ENCODE measurements around the gene RASGRF1.
A peak's percentile ranks its signal among the peaks of the same experiment; 100 is the strongest.

Gene RASGRF1

GRCh38 chr15:78960308-78960707 is 130.3 kb downstream of the RASGRF1 start:
- H3K27me3 ChIP-seq (replicated peaks; ENCODE audit: control insufficient read depth, insufficient read depth, low read length), result peaks cover 12% of the 10 kb centered on the region
- H3K4me3 ChIP-seq (ENCODE audit: low read length), result no peak overlapping the region
- H3K36me3 ChIP-seq (ENCODE audit: control insufficient read depth, insufficient read depth, low read length, severe bottlenecking), result no peaks in the 10 kb centered on the region
- H3K4me1 ChIP-seq (ENCODE audit: control insufficient read depth, insufficient read depth, low read length), result no peaks in the 10 kb centered on the region
- no peak overlapping the region for H3K9ac ChIP-seq (ENCODE audit: low read length)
- DNase-seq (ENCODE audit: low read depth), result no peak
- H3K9me3 ChIP-seq (ENCODE audit: control insufficient read depth, low read length), result peaks cover 7% of the 10 kb centered on the region

GRCh38 chr15:78959360-78959759 is 131.2 kb downstream of the RASGRF1 start:
- no peak for DNase-seq (ENCODE audit: low read depth)
- Histone ChIP-seq H3K4me1 (ENCODE audit: control insufficient read depth, insufficient read depth, low read length) (no peaks in the 10 kb centered on the region), H3K27me3 (replicated peaks; ENCODE audit: control insufficient read depth, insufficient read depth, low read length) (peaks cover 12% of the 10 kb centered on the region), H3K9me3 (ENCODE audit: control insufficient read depth, low read length) (peaks cover 7% of the 10 kb centered on the region), H3K9ac (ENCODE audit: low read length) (no peak overlapping the region), H3K4me3 (ENCODE audit: low read length) (no peak overlapping the region), H3K36me3 (ENCODE audit: control insufficient read depth, insufficient read depth, low read length, severe bottlenecking) (no peaks in the 10 kb centered on the region)

GRCh38 chr15:78957416-78958093 is 133.0 kb downstream of the RASGRF1 start:
- DNase-seq (ENCODE audit: low read depth), result no peak
- no peak overlapping the region for H3K4me3 ChIP-seq (ENCODE audit: low read length)
- peaks cover 7% of the 10 kb centered on the region for H3K9me3 ChIP-seq (ENCODE audit: control insufficient read depth, low read length)
- no peaks in the 10 kb centered on the region for H3K4me1 ChIP-seq (ENCODE audit: control insufficient read depth, insufficient read depth, low read length)
- H3K27me3 ChIP-seq (replicated peaks; ENCODE audit: control insufficient read depth, insufficient read depth, low read length), result peaks cover 12% of the 10 kb centered on the region
- no peak overlapping the region for H3K9ac ChIP-seq (ENCODE audit: low read length)
- H3K36me3 ChIP-seq (ENCODE audit: control insufficient read depth, insufficient read depth, low read length, severe bottlenecking), result no peaks in the 10 kb centered on the region

- H3K36me3 ChIP-seq (ENCODE audit: control insufficient read depth, insufficient read depth, low read length, severe bottlenecking), result no peaks in the 10 kb centered on the region
- no peak overlapping the region for H3K4me3 ChIP-seq (ENCODE audit: low read length)
- H3K9me3 ChIP-seq (ENCODE audit: control insufficient read depth, low read length), result peaks cover 7% of the 10 kb centered on the region
- peaks cover 12% of the 10 kb centered on the region for H3K27me3 ChIP-seq (replicated peaks; ENCODE audit: control insufficient read depth, insufficient read depth, low read length)
- DNase-seq (ENCODE audit: low read depth), result no peak
- peaks cover under 1% of the 10 kb centered on the region for H3K4me1 ChIP-seq (ENCODE audit: control insufficient read depth, insufficient read depth, low read length)
- no peak overlapping the region for H3K9ac ChIP-seq (ENCODE audit: low read length)
Observed at GRCh38 chr15:78956937-78957336, 133.6 kb downstream of the RASGRF1 start.

GRCh38 chr15:78955355-78955754 is 135.2 kb downstream of the RASGRF1 start:
- peaks cover 2% of the 10 kb centered on the region for H3K27me3 ChIP-seq (replicated peaks; ENCODE audit: control insufficient read depth, insufficient read depth, low read length)

GRCh38 chr15:78951841-78952238 is 138.7 kb downstream of the RASGRF1 start:
- no peaks in the 10 kb centered on the region for H3K9me3 ChIP-seq (ENCODE audit: control insufficient read depth, low read length)
- H3K27me3 ChIP-seq (replicated peaks; ENCODE audit: control insufficient read depth, insufficient read depth, low read length), result no peaks in the 10 kb centered on the region
- no peak for DNase-seq (ENCODE audit: low read depth)
- H3K9ac ChIP-seq (ENCODE audit: low read length), result no peak overlapping the region
- H3K36me3 ChIP-seq (ENCODE audit: control insufficient read depth, insufficient read depth, low read length, severe bottlenecking), result no peaks in the 10 kb centered on the region
- no peak overlapping the region for H3K4me3 ChIP-seq (ENCODE audit: low read length)
- peaks cover 13% of the 10 kb centered on the region for H3K4me1 ChIP-seq (ENCODE audit: control insufficient read depth, insufficient read depth, low read length)

More at GRCh38 chr15:78955355-78955754, 135.2 kb downstream of the RASGRF1 start:
- H3K9ac ChIP-seq (ENCODE audit: low read length), result no peak overlapping the region
- peaks cover 13% of the 10 kb centered on the region for H3K4me1 ChIP-seq (ENCODE audit: control insufficient read depth, insufficient read depth, low read length)
- no peak for DNase-seq (ENCODE audit: low read depth)
- no peaks in the 10 kb centered on the region for H3K36me3 ChIP-seq (ENCODE audit: control insufficient read depth, insufficient read depth, low read length, severe bottlenecking)
- H3K9me3 ChIP-seq (ENCODE audit: control insufficient read depth, low read length), result peaks cover 2% of the 10 kb centered on the region
- H3K4me3 ChIP-seq (ENCODE audit: low read length), result no peak overlapping the region

GRCh38 chr15:78950902-78951840 is 139.4 kb downstream of the RASGRF1 start:
- Histone ChIP-seq H3K9me3 (ENCODE audit: control insufficient read depth, low read length) (no peaks in the 10 kb centered on the region), H3K27me3 (replicated peaks; ENCODE audit: control insufficient read depth, insufficient read depth, low read length) (no peaks in the 10 kb centered on the region), H3K4me1 (ENCODE audit: control insufficient read depth, insufficient read depth, low read length) (peaks cover 13% of the 10 kb centered on the region), H3K4me3 (ENCODE audit: low read length) (no peak overlapping the region), H3K9ac (ENCODE audit: low read length) (no peak overlapping the region), H3K36me3 (ENCODE audit: control insufficient read depth, insufficient read depth, low read length, severe bottlenecking) (no peaks in the 10 kb centered on the region)
- peak; percentile 53 for DNase-seq (ENCODE audit: low read depth)

GRCh38 chr15:78950343-78950742 is 140.2 kb downstream of the RASGRF1 start:
- peaks cover 13% of the 10 kb centered on the region for H3K4me1 ChIP-seq (ENCODE audit: control insufficient read depth, insufficient read depth, low read length)
- H3K27me3 ChIP-seq (replicated peaks; ENCODE audit: control insufficient read depth, insufficient read depth, low read length), result no peaks in the 10 kb centered on the region
- no peak for DNase-seq (ENCODE audit: low read depth)
- no peaks in the 10 kb centered on the region for H3K36me3 ChIP-seq (ENCODE audit: control insufficient read depth, insufficient read depth, low read length, severe bottlenecking)
- no peaks in the 10 kb centered on the region for H3K9me3 ChIP-seq (ENCODE audit: control insufficient read depth, low read length)
- no peak overlapping the region for H3K9ac ChIP-seq (ENCODE audit: low read length)
- H3K4me3 ChIP-seq (ENCODE audit: low read length), result no peak overlapping the region

- H3K27me3 ChIP-seq (replicated peaks; ENCODE audit: control insufficient read depth, insufficient read depth, low read length), result peaks cover 3% of the 10 kb centered on the region
- peaks cover 13% of the 10 kb centered on the region for H3K4me1 ChIP-seq (ENCODE audit: control insufficient read depth, insufficient read depth, low read length)
- no peak overlapping the region for H3K9ac ChIP-seq (ENCODE audit: low read length)
- H3K4me3 ChIP-seq (ENCODE audit: low read length), result no peak overlapping the region
- H3K36me3 ChIP-seq (ENCODE audit: control insufficient read depth, insufficient read depth, low read length, severe bottlenecking), result no peaks in the 10 kb centered on the region
- no peaks in the 10 kb centered on the region for H3K9me3 ChIP-seq (ENCODE audit: control insufficient read depth, low read length)
- no peak for DNase-seq (ENCODE audit: low read depth)
Observed at GRCh38 chr15:78949461-78949860, 141.1 kb downstream of the RASGRF1 start.

GRCh38 chr15:78947506-78947905 is 143.1 kb downstream of the RASGRF1 start:
- Histone ChIP-seq H3K9ac (ENCODE audit: low read length) (no peak overlapping the region), H3K4me1 (ENCODE audit: control insufficient read depth, insufficient read depth, low read length) (peaks cover 13% of the 10 kb centered on the region), H3K4me3 (ENCODE audit: low read length) (no peak overlapping the region), H3K9me3 (ENCODE audit: control insufficient read depth, low read length) (no peaks in the 10 kb centered on the region), H3K27me3 (replicated peaks; ENCODE audit: control insufficient read depth, insufficient read depth, low read length) (peaks cover 3% of the 10 kb centered on the region), H3K36me3 (ENCODE audit: control insufficient read depth, insufficient read depth, low read length, severe bottlenecking) (no peaks in the 10 kb centered on the region)
- no peak for DNase-seq (ENCODE audit: low read depth)

GRCh38 chr15:78946493-78946892 is 144.1 kb downstream of the RASGRF1 start:
- Histone ChIP-seq H3K27me3 (replicated peaks; ENCODE audit: control insufficient read depth, insufficient read depth, low read length) (peaks cover 3% of the 10 kb centered on the region), H3K4me1 (ENCODE audit: control insufficient read depth, insufficient read depth, low read length) (peaks cover 8% of the 10 kb centered on the region), H3K9me3 (ENCODE audit: control insufficient read depth, low read length) (no peaks in the 10 kb centered on the region), H3K4me3 (ENCODE audit: low read length) (no peak overlapping the region), H3K36me3 (ENCODE audit: control insufficient read depth, insufficient read depth, low read length, severe bottlenecking) (no peaks in the 10 kb centered on the region), H3K9ac (ENCODE audit: low read length) (no peak overlapping the region)
- DNase-seq (ENCODE audit: low read depth), result no peak
